Naive thymus-derived CD4-positive, alpha-beta T cell (primary cell): ENCODE measurements around the gene TNFAIP2. TPM values are rescaled to one million over a fixed set of nuclear protein-coding genes. Genes with fewer than 3 reads are reported as not detected.

Experiments used
- ATAC-seq: fragments of 150-1000 bp; cut with Tn5 transposase; 2 replicates; pipeline ENCODE4 v1.10.0; 2021; ENCODE audit warnings: mild to moderate bottlenecking, moderate library complexity
- CTCF ChIA-PET: fragments of 350-600 bp; sonication (Branson Sonifier 250); formaldehyde crosslinking; loops from one replicate; lab custom pipeline; 2021; ENCODE audit warnings: antibody characterized with exemption; lab: Charles Lee
- POLR2A ChIA-PET: fragments of 350-600 bp; sonication (Branson Sonifier 250); formaldehyde crosslinking; loops from one replicate; lab custom pipeline; 2021; ENCODE audit warnings: antibody characterized with exemption, inconsistent platforms; lab: Charles Lee
- DNase-seq, 9 donors: peaks; one replicate each; pipeline versions ENCODE4 v3.0.0 to v3.0.0-alpha.2; 2020 to 2022; ENCODE audit warnings: mixed read lengths in 1 of 9
- H3K27ac ChIP-seq: one replicate; pipeline ENCODE4 v1.7.0; 2013; ENCODE audit warnings: mild to moderate bottlenecking, low read depth, low read length, moderate library complexity
- H3K27me3 ChIP-seq, 2 donors: one replicate each; pipeline ENCODE4 v1.7.0; 2013; ENCODE audit warnings: low read length in 2 of 2, mild to moderate bottlenecking in 2 of 2, moderate library complexity in 2 of 2; ENCODE audit not compliant: control insufficient read depth in 2 of 2, insufficient read depth in 2 of 2
- H3K36me3 ChIP-seq, 3 experiments: 1 replicate in 2 of 3; 2 replicates in 1 of 3; pipeline ENCODE4 v1.7.0; 2013; ENCODE audit warnings: low read length in 3 of 3, mild to moderate bottlenecking in 3 of 3, moderate library complexity in 1 of 3; ENCODE audit not compliant: insufficient read depth in 3 of 3, control insufficient read depth in 2 of 3
- H3K4me1 ChIP-seq, 2 donors: one replicate each; pipeline ENCODE4 v1.7.0; 2013; ENCODE audit warnings: low read length in 2 of 2, mild to moderate bottlenecking in 2 of 2, moderate library complexity in 1 of 2; ENCODE audit not compliant: control insufficient read depth in 2 of 2, insufficient read depth in 2 of 2
- H3K4me3 ChIP-seq: 2 replicates; pipeline ENCODE4 v1.7.0; 2013; ENCODE audit warnings: mild to moderate bottlenecking, low read length
- H3K9me3 ChIP-seq, 3 experiments: 1 replicate in 2 of 3; 2 replicates in 1 of 3; pipeline ENCODE4 v1.7.0; 2013; ENCODE audit warnings: low read length in 3 of 3; ENCODE audit not compliant: control insufficient read depth in 2 of 3
- H3K27ac Mint-ChIP-seq, 9 donors: one replicate each; pipeline ENCODE4 v1.8.0; 2020 to 2022; ENCODE audit warnings: mixed read lengths in 9 of 9, mild to moderate bottlenecking in 8 of 9, moderate library complexity in 5 of 9, inconsistent platforms in 2 of 9
- H3K27me3 Mint-ChIP-seq, 5 donors: one replicate each; pipeline ENCODE4 v1.8.0; 2021 to 2022; ENCODE audit warnings: mixed read lengths in 5 of 5, mild to moderate bottlenecking in 1 of 5
- H3K36me3 Mint-ChIP-seq, 5 donors: one replicate each; pipeline ENCODE4 v1.8.0; 2020 to 2022; ENCODE audit warnings: mixed read lengths in 5 of 5, mild to moderate bottlenecking in 3 of 5, inconsistent platforms in 1 of 5
- H3K4me1 Mint-ChIP-seq, 7 donors: one replicate each; pipeline ENCODE4 v1.8.0; 2020 to 2022; ENCODE audit warnings: mixed read lengths in 7 of 7, mild to moderate bottlenecking in 3 of 7, inconsistent platforms in 1 of 7
- H3K4me3 Mint-ChIP-seq, 10 donors: one replicate each; pipeline ENCODE4 v1.8.0; 2020 to 2022; ENCODE audit warnings: mild to moderate bottlenecking in 10 of 10, mixed read lengths in 10 of 10, moderate library complexity in 6 of 10, inconsistent platforms in 2 of 10
- H3K9me3 Mint-ChIP-seq, 11 donors: one replicate each; pipeline ENCODE4 v1.8.0; 2020 to 2022; ENCODE audit warnings: mixed read lengths in 11 of 11, mild to moderate bottlenecking in 4 of 11, inconsistent platforms in 1 of 11, moderate library complexity in 1 of 11
- intact Hi-C, 2 donors: fragments of 100-400 bp; cut with micrococcal nuclease; formaldehyde crosslinking; loops; one replicate each; pipeline ENCODE4 v1.15.1; 2023
- polyA plus RNA-seq, 2 donors: library from polyadenylated mRNA; unstranded; fragments of 300-500 nt; fragmentation: Illumina TruSeq; gene quantifications; one replicate each; pipeline ENCODE4 v1.2.3, GENCODE V29; 2021
- total RNA-seq, 6 experiments: library from RNA in 5 of 6; stranded (reverse) in 5 of 6; gene quantifications; 1 replicate in 5 of 6; 2 replicates in 1 of 6; pipeline ENCODE4 v1.2.3 and lab custom pipeline; 2021 to 2026

Gene TNFAIP2
- total and polyA plus RNA-seq, 7 experiments from 2014 or later = 1.1 to 309 (median 5.5) TPM; not detected in 2

GRCh38 chr14:103136388-103137271, 13.4 kb downstream of the TNFAIP2 start:
- H3K4me3 ChIP-seq = no peak overlapping the region
- ChIA-PET POLR2A (no interaction called here), CTCF (no interaction called here)
- intact Hi-C loops = no loop called here
- H3K27me3 Mint-ChIP-seq = peaks cover 12 to 23% (median 18%) of the 10 kb centered on the region in 5 donors
- no peak overlapping the region for H3K4me3 Mint-ChIP-seq
- no peak overlapping the region for H3K27ac ChIP-seq
- H3K27me3 ChIP-seq = no peaks in the 10 kb centered on the region
- no peaks in the 10 kb centered on the region for H3K4me1 ChIP-seq
- no peaks in the 10 kb centered on the region for H3K9me3 Mint-ChIP-seq
- ATAC-seq (no peak), DNase-seq (no peak)
- H3K36me3 ChIP-seq = no peaks in the 10 kb centered on the region
- no peak overlapping the region for H3K27ac Mint-ChIP-seq
- peaks cover 0 to 10% (median 6%) of the 10 kb centered on the region in 7 donors for H3K4me1 Mint-ChIP-seq
- H3K36me3 Mint-ChIP-seq = no peaks in the 10 kb centered on the region
- no peaks in the 10 kb centered on the region for H3K9me3 ChIP-seq

GRCh38 chr14:103137689-103138300, 14.5 kb downstream of the TNFAIP2 start:
- no peaks in the 10 kb centered on the region for H3K36me3 Mint-ChIP-seq
- H3K4me3 ChIP-seq = no peak overlapping the region
- DNase-seq = no peak
- intact Hi-C loops = no loop called here
- POLR2A ChIA-PET = no interaction called here
- H3K9me3 Mint-ChIP-seq = no peaks in the 10 kb centered on the region
- H3K27me3 ChIP-seq = no peaks in the 10 kb centered on the region
- no peak overlapping the region for H3K27ac Mint-ChIP-seq
- H3K4me1 ChIP-seq = no peaks in the 10 kb centered on the region
- no peak overlapping the region for H3K27ac ChIP-seq
- H3K4me3 Mint-ChIP-seq = no peak overlapping the region
- H3K36me3 ChIP-seq = no peaks in the 10 kb centered on the region
- no peak for ATAC-seq
- H3K9me3 ChIP-seq = no peaks in the 10 kb centered on the region
- peaks cover 24 to 35% (median 28%) of the 10 kb centered on the region in 5 donors for H3K27me3 Mint-ChIP-seq
- H3K4me1 Mint-ChIP-seq = peaks cover 0 to 10% (median 6%) of the 10 kb centered on the region in 7 donors
- CTCF ChIA-PET = no interaction called here

GRCh38 chr14:103138301-103139131, 15.3 kb downstream of the TNFAIP2 start:
- ATAC-seq (no peak), DNase-seq (no peak)
- H3K4me3 Mint-ChIP-seq = no peak overlapping the region
- ChIA-PET CTCF (no interaction called here), POLR2A (no interaction called here)
- H3K27ac ChIP-seq = no peak overlapping the region
- H3K36me3 Mint-ChIP-seq = no peaks in the 10 kb centered on the region
- no peaks in the 10 kb centered on the region for H3K9me3 Mint-ChIP-seq
- H3K27ac Mint-ChIP-seq = no peak overlapping the region
- peaks cover 0 to 10% (median 6%) of the 10 kb centered on the region in 7 donors for H3K4me1 Mint-ChIP-seq
- intact Hi-C loops = no loop called here
- H3K9me3 ChIP-seq = no peaks in the 10 kb centered on the region
- H3K36me3 ChIP-seq = no peaks in the 10 kb centered on the region
- no peaks in the 10 kb centered on the region for H3K27me3 ChIP-seq
- no peaks in the 10 kb centered on the region for H3K4me1 ChIP-seq
- H3K27me3 Mint-ChIP-seq = peaks cover 28 to 42% (median 35%) of the 10 kb centered on the region in 5 donors
- no peak overlapping the region for H3K4me3 ChIP-seq

- Histone ChIP-seq H3K9me3 (no peaks in the 10 kb centered on the region), H3K27me3 (no peaks in the 10 kb centered on the region), H3K27ac (no peak overlapping the region), H3K4me1 (no peaks in the 10 kb centered on the region), H3K36me3 (no peaks in the 10 kb centered on the region), H3K4me3 (no peak overlapping the region)
- ATAC-seq (no peak), DNase-seq (no peak)
- no peaks in the 10 kb centered on the region for H3K36me3 Mint-ChIP-seq
- H3K4me3 Mint-ChIP-seq = no peak overlapping the region
- no peaks in the 10 kb centered on the region for H3K9me3 Mint-ChIP-seq
- H3K27me3 Mint-ChIP-seq = peaks cover 30 to 48% (median 39%) of the 10 kb centered on the region in 5 donors
- peaks cover 0 to 10% (median 6%) of the 10 kb centered on the region in 7 donors for H3K4me1 Mint-ChIP-seq
- H3K27ac Mint-ChIP-seq = no peak overlapping the region
- intact Hi-C loops = no loop called here
- ChIA-PET POLR2A (no interaction called here), CTCF (no interaction called here)
Measured at GRCh38 chr14:103139132-103140025, 16.1 kb downstream of the TNFAIP2 start.

GRCh38 chr14:103140316-103141109, 17.3 kb downstream of the TNFAIP2 start:
- H3K4me3 Mint-ChIP-seq = peak overlapping the region in 2 of 10 donors; percentile 10 to 54
- no peak overlapping the region for H3K27ac Mint-ChIP-seq
- Histone ChIP-seq H3K4me1 (no peaks in the 10 kb centered on the region), H3K9me3 (no peaks in the 10 kb centered on the region), H3K27me3 (no peaks in the 10 kb centered on the region), H3K36me3 (no peaks in the 10 kb centered on the region), H3K4me3 (no peak overlapping the region), H3K27ac (no peak overlapping the region)
- H3K27me3 Mint-ChIP-seq = peaks cover 31 to 48% (median 41%) of the 10 kb centered on the region in 5 donors
- H3K36me3 Mint-ChIP-seq = no peaks in the 10 kb centered on the region
- no peak for DNase-seq
- no peak for ATAC-seq
- ChIA-PET CTCF (no interaction called here), POLR2A (no interaction called here)
- intact Hi-C loops = loop anchor here in 1 of 2 donors (1.0 kb wide), 1 partner anchor 35 kb away; no protein-coding TSS in a partner anchor
- H3K9me3 Mint-ChIP-seq = no peaks in the 10 kb centered on the region
- H3K4me1 Mint-ChIP-seq = peaks cover 0 to 10% (median 6%) of the 10 kb centered on the region in 7 donors
